Calu3 (cell line): ENCODE results near the gene PELI3. TPM values are rescaled to one million over a fixed set of nuclear protein-coding genes. Genes with fewer than 3 reads are reported as not detected.

Source experiments
- BruUV-seq: library from RNA; stranded (reverse); fragments of 400-500 nt; replicated peaks from 2 replicates; lab custom pipeline; 2021; lab: Mats Ljungman, UMichigan
- CTCF ChIA-PET: fragments of 300-600 bp; sonication (Branson Sonifier 250); formaldehyde crosslinking; loops from one replicate; lab custom pipeline; 2022; ENCODE audit warnings: antibody characterized with exemption; lab: Charles Lee
- DNase-seq: peaks from one replicate; pipeline ENCODE4 v3.0.0; 2022
- H3K27ac Mint-ChIP-seq: one replicate; pipeline ENCODE4 v1.8.0; 2022; ENCODE audit warnings: mixed read lengths; ENCODE audit not compliant: unreplicated experiment
- H3K27me3 Mint-ChIP-seq: one replicate; pipeline ENCODE4 v1.8.0; 2022; ENCODE audit warnings: mixed read lengths; ENCODE audit not compliant: unreplicated experiment
- H3K36me3 Mint-ChIP-seq: one replicate; pipeline ENCODE4 v1.8.0; 2022; ENCODE audit warnings: mild to moderate bottlenecking, moderate library complexity, mixed read lengths; ENCODE audit not compliant: insufficient read depth, unreplicated experiment
- H3K4me1 Mint-ChIP-seq: one replicate; pipeline ENCODE4 v1.8.0; 2022; ENCODE audit warnings: mild to moderate bottlenecking, low read depth, mixed read lengths; ENCODE audit not compliant: unreplicated experiment
- H3K4me3 Mint-ChIP-seq: one replicate; pipeline ENCODE4 v1.8.0; 2022; ENCODE audit warnings: mild to moderate bottlenecking, low read depth, moderate library complexity, mixed read lengths; ENCODE audit not compliant: unreplicated experiment
- H3K9me3 Mint-ChIP-seq: one replicate; pipeline ENCODE4 v1.8.0; 2022; ENCODE audit warnings: low read depth, mixed read lengths; ENCODE audit not compliant: unreplicated experiment
- CTCF ChIP-seq: fragments of 200-600 bp; IDR thresholded peaks from one replicate; pipeline ENCODE4 v1.8.0; 2022; ENCODE audit warnings: antibody characterized with exemption; ENCODE audit not compliant: unreplicated experiment
- intact Hi-C: fragments of 100-400 bp; cut with micrococcal nuclease; formaldehyde crosslinking; loops from one replicate; pipeline ENCODE4 v1.10.0; 2022; ENCODE audit not compliant: unreplicated experiment
- total RNA-seq: library from RNA; stranded (reverse); gene quantifications from 2 replicates; pipeline ENCODE4 v1.2.3, GENCODE V29; 2022

The PELI3 gene
- total RNA-seq, 1 experiment from 2014 or later: 7.6 TPM

DNA sequence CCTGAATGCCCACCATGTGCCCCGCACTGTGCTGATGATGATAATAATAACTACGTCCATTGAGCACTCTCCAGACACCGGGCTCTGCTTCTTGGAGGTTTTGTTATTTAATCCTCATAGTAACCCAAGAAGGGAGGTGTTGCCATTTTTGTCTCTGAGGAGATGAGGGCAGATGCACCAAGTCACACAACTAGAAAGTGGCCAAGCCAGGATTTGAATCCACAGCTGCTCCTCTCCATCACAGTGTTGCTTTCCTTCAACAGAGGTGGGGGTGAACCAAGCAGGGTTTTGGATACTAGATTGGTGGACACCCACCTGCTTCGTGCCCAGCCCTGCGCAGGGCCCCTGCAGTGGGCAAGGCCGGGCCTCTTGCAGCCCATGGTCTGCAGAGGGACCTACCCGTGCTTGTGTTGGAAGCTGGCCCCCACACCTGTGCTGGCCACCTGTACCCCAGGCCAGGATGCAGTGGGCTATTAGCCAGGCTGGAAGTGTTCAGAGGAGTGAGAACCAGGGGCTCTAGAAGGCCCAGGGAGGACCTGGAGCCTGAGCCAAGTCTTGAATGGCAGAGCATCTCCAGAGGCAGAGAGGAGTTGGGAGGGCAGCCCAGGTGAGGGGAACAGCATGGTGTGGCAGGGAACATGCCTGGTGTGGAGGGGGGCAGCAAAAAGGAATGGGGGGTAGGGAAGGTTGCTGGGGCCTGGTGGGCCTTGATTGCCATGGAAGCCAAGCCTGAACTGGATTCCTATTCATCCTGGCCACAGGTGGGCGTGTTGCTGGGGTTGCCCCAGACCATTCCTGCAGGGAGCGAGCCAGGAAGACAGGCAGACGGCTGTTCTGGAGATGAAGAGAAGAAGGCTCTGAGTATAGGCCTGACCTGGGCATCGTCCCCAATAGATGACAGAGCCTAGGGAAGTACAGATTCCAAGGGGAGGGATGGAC is 10.8 kb downstream of the PELI3 start:
- Mint-ChIP-seq H3K27me3 (no peaks in the 10 kb centered on the region), H3K27ac (peak overlapping the region; percentile 40), H3K4me1 (no peaks in the 10 kb centered on the region), H3K36me3 (peaks cover 49% of the 10 kb centered on the region), H3K9me3 (no peaks in the 10 kb centered on the region), H3K4me3 (no peak overlapping the region)
- CTCF ChIA-PET: interaction anchor here (1.1 to 1.4 kb wide), 2 partner anchors 8 to 39 kb away, joined by 4 to 5 read pairs; partner anchors contain the start of gene MRPL11
- TF ChIP-seq CTCF: no peak
- no peak for DNase-seq
- intact Hi-C loops: no loop called here
- BruUV-seq: no TSS peak

DNA sequence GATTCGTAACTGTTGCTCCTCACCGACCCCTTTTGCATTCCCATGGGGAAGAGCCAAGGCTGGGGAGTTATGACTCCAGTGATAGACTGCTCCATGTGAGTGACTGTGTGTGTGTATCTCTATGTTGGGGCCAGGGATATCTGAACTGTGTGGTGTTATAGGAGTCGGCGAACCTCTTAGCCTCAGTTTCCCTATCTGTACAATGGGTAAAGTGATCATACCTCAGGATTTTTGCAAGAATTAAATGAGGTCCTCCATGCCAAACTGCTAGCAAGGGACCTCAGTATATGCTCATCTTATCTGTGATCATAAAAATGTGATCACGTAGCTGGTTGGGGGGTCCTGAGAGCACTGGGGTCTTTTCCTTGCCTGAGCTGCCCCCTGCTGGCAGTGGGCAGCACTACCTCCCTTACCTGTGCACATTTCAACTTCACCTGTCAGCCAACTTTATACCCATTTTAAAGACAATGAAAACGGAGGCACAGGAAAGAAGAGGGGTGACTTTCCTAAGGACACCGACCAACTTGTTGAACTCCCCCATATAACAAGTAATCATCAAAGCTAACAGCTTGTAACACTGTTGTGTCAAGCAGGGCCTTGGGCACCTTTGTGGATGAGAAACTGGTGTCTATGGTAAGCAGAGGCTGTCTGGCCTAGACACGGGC is 12.2 kb downstream of the PELI3 start:
- Mint-ChIP-seq H3K4me1 (no peaks in the 10 kb centered on the region), H3K27ac (peak overlapping the region; percentile 92), H3K36me3 (peaks cover 46% of the 10 kb centered on the region), H3K4me3 (peak overlapping the region; percentile 93), H3K9me3 (no peaks in the 10 kb centered on the region), H3K27me3 (no peaks in the 10 kb centered on the region)
- no TSS peak for BruUV-seq
- TF ChIP-seq CTCF: peak; percentile 89
- CTCF ChIA-PET: interaction anchor here (1.1 to 2.3 kb wide), 4 partner anchors 10 to 199 kb away, joined by 4 to 10 read pairs (median 6); partner anchors contain the start of genes MRPL11 and RBM4B
- intact Hi-C loops: no loop called here
- peak; percentile 36 for DNase-seq

DNA sequence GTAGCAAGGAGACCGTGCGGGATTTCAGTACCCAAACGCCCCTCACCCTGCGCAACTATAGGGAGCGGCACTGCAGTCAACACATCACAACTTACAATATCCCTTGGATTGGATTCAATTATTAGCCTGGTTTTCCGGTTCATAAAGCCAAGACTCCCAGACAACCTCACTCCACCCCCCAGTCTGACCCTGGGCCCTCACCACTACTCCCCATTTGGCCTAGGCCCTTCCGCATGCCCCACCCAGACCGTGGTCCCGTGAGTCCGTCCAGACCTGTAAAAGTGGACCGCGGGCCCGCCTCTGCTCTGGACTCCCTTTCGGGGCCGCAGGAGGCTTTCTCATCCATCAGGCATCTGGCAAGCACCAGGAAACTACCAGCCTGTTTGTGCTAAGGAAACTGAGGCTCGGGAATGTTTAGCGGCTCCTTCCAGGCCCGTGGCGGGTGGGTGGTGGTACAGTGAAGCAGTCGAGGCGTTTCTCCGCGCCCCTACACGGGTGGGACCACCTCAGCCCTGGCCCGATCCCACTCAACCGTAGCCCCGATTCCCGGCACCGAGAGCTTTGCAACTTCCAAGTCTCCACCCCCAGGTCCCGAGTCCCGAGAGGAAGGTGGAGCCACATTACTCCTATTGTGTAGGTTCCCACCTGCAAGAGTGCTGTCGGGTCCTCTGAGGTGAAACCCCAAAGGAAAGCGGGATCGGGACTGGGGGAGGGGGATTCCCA is 12.8 kb downstream of the PELI3 start:
- TSS peak; percentile 77 for BruUV-seq
- no peaks in the 10 kb centered on the region for H3K4me1 Mint-ChIP-seq
- peak; percentile 42 for DNase-seq
- no peaks in the 10 kb centered on the region for H3K27me3 Mint-ChIP-seq
- no peaks in the 10 kb centered on the region for H3K9me3 Mint-ChIP-seq
- H3K27ac Mint-ChIP-seq: peak overlapping the region; percentile 92
- CTCF ChIA-PET: interaction anchor here (0.9 to 2.3 kb wide), 11 partner anchors 9 to 199 kb away, joined by 3 to 10 read pairs (median 4); partner anchors contain the start of genes MRPL11, PELI3, RBM4 and RBM4B
- H3K36me3 Mint-ChIP-seq: peaks cover 46% of the 10 kb centered on the region
- peak overlapping the region; percentile 93 for H3K4me3 Mint-ChIP-seq
- intact Hi-C loops: no loop called here
- no peak for TF ChIP-seq CTCF
